B cell (primary cell): ENCODE results near the gene ELP1. TPM values are rescaled to one million over a fixed set of nuclear protein-coding genes. Genes with fewer than 3 reads are reported as not detected.

Experiments used
- ATAC-seq: fragments of 200-7000 bp; cut with Tn5 transposase; one replicate; pipeline ENCODE4 v1.10.0; 2021; ENCODE audit warnings: low read depth, mild to moderate bottlenecking, moderate number of reproducible peaks, moderate library complexity
- CTCF ChIA-PET: fragments of 350-600 bp; sonication (Branson Sonifier 250); formaldehyde crosslinking; loops from one replicate; lab custom pipeline; 2021; ENCODE audit warnings: antibody characterized with exemption, inconsistent platforms; lab: Charles Lee
- POLR2A ChIA-PET: fragments of 350-600 bp; sonication (Branson Sonifier 250); formaldehyde crosslinking; loops from one replicate; lab custom pipeline; 2021; ENCODE audit warnings: antibody characterized with exemption; lab: Charles Lee
- DNase-seq: peaks from one replicate; pipeline ENCODE4 v3.0.0; 2013
- H2AFZ ChIP-seq: 2 replicates; pipeline ENCODE4 v1.6.1; 2012; ENCODE audit warnings: mild to moderate bottlenecking, low read depth, low read length; ENCODE audit not compliant: insufficient read depth, poor library complexity, severe bottlenecking
- H3K27ac ChIP-seq, 2 donors: 1 replicate in 1 of 2; 2 replicates in 1 of 2; pipeline ENCODE4 v1.5.1; 2012 to 2013; ENCODE audit warnings: low read length in 2 of 2, mild to moderate bottlenecking in 2 of 2, moderate library complexity in 1 of 2
- H3K27me3 ChIP-seq, 4 experiments: fragments of 200-600 bp in 1 of 4; sonication (generic) in 1 of 4; replicated peaks in 1 of 4; 1 replicate in 2 of 4; 2 replicates in 2 of 4; pipeline versions ENCODE4 v1.6.1 to v1.7.0; 2013 to 2016; ENCODE audit warnings: low read length in 3 of 4, mild to moderate bottlenecking in 2 of 4, mixed read lengths in 1 of 4, moderate library complexity in 1 of 4; ENCODE audit not compliant: insufficient read depth in 4 of 4, control insufficient read depth in 3 of 4; ENCODE audit errors: control extremely low read depth in 1 of 4
- H3K36me3 ChIP-seq, 2 experiments: replicated peaks in 1 of 2; 1 replicate in 1 of 2; 2 replicates in 1 of 2; pipeline versions ENCODE4 v1.6.1 to v1.7.1; 2013; ENCODE audit warnings: low read length in 1 of 2; ENCODE audit not compliant: insufficient read depth in 2 of 2, control insufficient read depth in 1 of 2; ENCODE audit errors: control extremely low read depth in 1 of 2, extremely low read depth in 1 of 2
- H3K4me1 ChIP-seq, 2 donors: fragments of 200-600 bp in 1 of 2; sonication (generic) in 1 of 2; 1 replicate in 1 of 2; 2 replicates in 1 of 2; pipeline versions ENCODE4 v1.5.1 to v1.6.1; 2013 to 2017; ENCODE audit warnings: low read length in 2 of 2; ENCODE audit not compliant: control insufficient read depth in 2 of 2, insufficient read depth in 2 of 2
- H3K4me2 ChIP-seq: replicated peaks from 2 replicates; pipeline ENCODE3; 2012; ENCODE audit warnings: mild to moderate bottlenecking, low read depth, low read length; ENCODE audit not compliant: poor library complexity, severe bottlenecking
- H3K4me3 ChIP-seq, 5 experiments: fragments of 200-600 bp in 1 of 5; sonication (generic) in 1 of 5; 1 replicate in 3 of 5; 2 replicates in 2 of 5; pipeline versions ENCODE4 v1.5.1 to v1.7.0; 2011 to 2016; ENCODE audit warnings: low read length in 4 of 5, mild to moderate bottlenecking in 4 of 5, low read depth in 2 of 5, control low read depth in 1 of 5, moderate library complexity in 1 of 5; ENCODE audit not compliant: insufficient read depth in 1 of 5; ENCODE audit errors: control extremely low read depth in 1 of 5, extremely low read depth in 1 of 5
- H3K79me2 ChIP-seq: fragments of 200-600 bp; sonication (generic); one replicate; pipeline ENCODE4 v1.6.0; 2016; ENCODE audit warnings: low read length; ENCODE audit not compliant: control insufficient read depth, insufficient read depth
- H3K9ac ChIP-seq: fragments of 200-600 bp; sonication (generic); 2 replicates; pipeline ENCODE4 v1.6.1; 2017; ENCODE audit warnings: mild to moderate bottlenecking, low read length, moderate library complexity
- H3K9me3 ChIP-seq, 3 donors: one replicate each; pipeline versions ENCODE4 v1.6.1 to v1.7.1; 2013; ENCODE audit warnings: low read length in 2 of 3; ENCODE audit not compliant: control insufficient read depth in 2 of 3, insufficient read depth in 1 of 3; ENCODE audit errors: control extremely low read depth in 1 of 3
- H4K20me1 ChIP-seq: 2 replicates; pipeline ENCODE4 v1.6.0; 2012; ENCODE audit warnings: mild to moderate bottlenecking, low read length; ENCODE audit not compliant: insufficient read depth, control insufficient read depth, poor library complexity, severe bottlenecking
- H3K27ac Mint-ChIP-seq: one replicate; pipeline ENCODE4 v1.8.0; 2021; ENCODE audit warnings: mixed read lengths
- H3K27me3 Mint-ChIP-seq: one replicate; pipeline ENCODE4 v1.8.0; 2021; ENCODE audit warnings: mixed read lengths
- H3K4me1 Mint-ChIP-seq: one replicate; pipeline ENCODE4 v1.8.0; 2021; ENCODE audit warnings: mixed read lengths
- H3K4me3 Mint-ChIP-seq: one replicate; pipeline ENCODE4 v1.8.0; 2021; ENCODE audit warnings: mixed read lengths
- H3K9me3 Mint-ChIP-seq: one replicate; pipeline ENCODE4 v1.8.0; 2022; ENCODE audit warnings: mixed read lengths; ENCODE audit not compliant: insufficient read depth
- CTCF ChIP-seq: fragments of 200-600 bp; IDR thresholded peaks from one replicate; pipeline ENCODE4 v1.8.0; 2022; ENCODE audit warnings: antibody characterized with exemption, mild to moderate bottlenecking
- EZH2 ChIP-seq: IDR thresholded peaks from 2 replicates; pipeline ENCODE4 v1.6.1; 2012; ENCODE audit warnings: borderline replicate concordance, low read depth, mild to moderate bottlenecking, moderate library complexity, low read length; ENCODE audit not compliant: insufficient read depth, poor library complexity, severe bottlenecking
- WGBS: methylation state at CpG from one replicate; pipeline ENCODE4 v1.1.5; 2013; ENCODE audit warnings: missing lambda C conversion rate; ENCODE audit not compliant: insufficient coverage; 5-methylcytosine and 5-hydroxymethylcytosine counted together
- intact Hi-C: fragments of 100-400 bp; cut with micrococcal nuclease; formaldehyde crosslinking; loops from one replicate; pipeline ENCODE4 v1.10.0; 2022
- polyA plus RNA-seq: library from polyadenylated mRNA; depleted of rRNA; stranded (reverse); fragments of >200 nt; gene quantifications from 2 replicates; pipeline ENCODE4 v1.2.3, GENCODE V29; 2012
- total RNA-seq, 2 donors: library from RNA; stranded (reverse); fragments of 120-200 nt in 1 of 2; gene quantifications; 1 replicate in 1 of 2; 2 replicates in 1 of 2; pipeline versions ENCODE4 v1.2.3 to v1.2.4, GENCODE V29; 2013 to 2022

Gene ELP1
- total and polyA plus RNA-seq, 2 donors (not counting 1 experiment from before 2014, with no cell fraction given) = 20.8 to 29.4 TPM

GRCh38 chr9:108864446-108864845, 69.5 kb downstream of the ELP1 start:
- Histone ChIP-seq H3K9ac (no peak overlapping the region), H3K36me3 (peaks cover 2% of the 10 kb centered on the region in 2 experiments), H3K27ac (no peak overlapping the region), H3K4me3 (no peak overlapping the region), H4K20me1 (no peaks in the 10 kb centered on the region), H3K9me3 (no peaks in the 10 kb centered on the region), H2AFZ (no peak overlapping the region), H3K4me1 (no peaks in the 10 kb centered on the region), H3K27me3 (no peaks in the 10 kb centered on the region), H3K79me2 (no peaks in the 10 kb centered on the region), H3K4me2 (no peak overlapping the region)
- TF ChIP-seq CTCF (no peak), EZH2 (no peak)
- no peak for ATAC-seq
- Mint-ChIP-seq H3K27ac (no peak overlapping the region), H3K4me3 (no peak overlapping the region), H3K27me3 (no peaks in the 10 kb centered on the region), H3K4me1 (no peaks in the 10 kb centered on the region), H3K9me3 (peaks cover 2% of the 10 kb centered on the region)
- 100% methylated on average over 1 of the region's 3 CpGs for WGBS
- no peak for DNase-seq
- CTCF ChIA-PET = no interaction called here
- POLR2A ChIA-PET = no interaction called here
- intact Hi-C loops = no loop called here

DNA sequence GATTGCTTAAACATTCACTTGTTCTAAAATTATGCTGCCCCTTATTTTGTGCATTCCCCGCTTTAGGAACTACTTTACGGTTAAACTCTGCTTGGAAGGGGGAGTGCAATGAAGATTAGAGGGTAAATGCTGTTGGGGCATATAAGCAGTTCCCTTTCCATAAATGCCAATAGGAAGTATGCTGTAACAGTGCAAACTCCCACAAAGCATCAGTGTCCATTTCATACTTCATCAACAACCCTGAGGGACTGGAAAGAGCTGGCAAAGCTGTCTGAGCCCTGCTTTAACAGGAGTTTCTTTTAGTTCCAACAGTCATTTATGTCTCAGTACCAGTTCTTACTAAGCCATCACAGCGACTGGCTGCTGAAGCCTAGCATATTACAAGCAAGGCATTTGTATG, 70.0 kb downstream of the ELP1 start:
- Histone ChIP-seq H3K4me2 (no peak overlapping the region), H3K79me2 (no peaks in the 10 kb centered on the region), H3K27ac (no peak overlapping the region), H3K4me3 (no peak overlapping the region), H3K27me3 (no peaks in the 10 kb centered on the region), H3K9ac (no peak overlapping the region), H4K20me1 (no peaks in the 10 kb centered on the region), H3K4me1 (no peaks in the 10 kb centered on the region), H2AFZ (no peak overlapping the region), H3K9me3 (no peaks in the 10 kb centered on the region), H3K36me3 (no peaks in the 10 kb centered on the region)
- Mint-ChIP-seq H3K27ac (no peak overlapping the region), H3K4me1 (no peaks in the 10 kb centered on the region), H3K4me3 (no peak overlapping the region), H3K9me3 (peaks cover 2% of the 10 kb centered on the region), H3K27me3 (no peaks in the 10 kb centered on the region)
- no peak for TF ChIP-seq EZH2
- TF ChIP-seq CTCF = no peak
- no CpG with 5 or more reads among the region's 3 CpGs for WGBS
- DNase-seq (no peak), ATAC-seq (no peak)
- ChIA-PET CTCF (no interaction called here), POLR2A (no interaction called here)
- intact Hi-C loops = no loop called here
